GM21786 (cell line): ENCODE measurements around the gene COMMD1.
"Not testable (repeated sequence)": the region's sequence is repeated elsewhere in the genome, so short reads cannot be mapped to it uniquely, and the experiment has no call there.

Experiments used
- ATAC-seq: cut with Tn5 transposase; IDR thresholded peaks from one replicate; pipeline ENCODE4 v1.9.1; 2021; ENCODE audit not compliant: unreplicated experiment

Gene COMMD1

GRCh38 chr2:61924895-61925663 lies 19.6 kb downstream of the COMMD1 start:
- ATAC-seq = no peak

- ATAC-seq = no peak
Measured at GRCh38 chr2:61926531-61927477, 21.3 kb downstream of the COMMD1 start.

- no peak for ATAC-seq
Measured at GRCh38 chr2:61928826-61929461, 23.5 kb downstream of the COMMD1 start.

GRCh38 chr2:61937098-61937497 lies 31.6 kb downstream of the COMMD1 start:
- ATAC-seq = no peak

- no peak for ATAC-seq
Measured at GRCh38 chr2:61937886-61938285, 32.4 kb downstream of the COMMD1 start.

GRCh38 chr2:61938511-61938910 lies 33.0 kb downstream of the COMMD1 start:
- no peak for ATAC-seq

GRCh38 chr2:61943251-61943650 lies 37.8 kb downstream of the COMMD1 start:
- no peak for ATAC-seq

GRCh38 chr2:61946666-61947065 lies 41.2 kb downstream of the COMMD1 start:
- no peak for ATAC-seq

- ATAC-seq = no peak
Measured at GRCh38 chr2:61948661-61949457, 43.4 kb downstream of the COMMD1 start.

GRCh38 chr2:61949458-61949713 lies 43.9 kb downstream of the COMMD1 start:
- no peak for ATAC-seq

GRCh38 chr2:61949714-61950560 lies 44.5 kb downstream of the COMMD1 start:
- ATAC-seq = no peak

- ATAC-seq = no peak
Measured at GRCh38 chr2:61950571-61951315, 45.3 kb downstream of the COMMD1 start.

- ATAC-seq = no peak
Measured at GRCh38 chr2:61951881-61952280, 46.4 kb downstream of the COMMD1 start.

- ATAC-seq = no peak
Measured at GRCh38 chr2:61952288-61952687, 46.8 kb downstream of the COMMD1 start.

GRCh38 chr2:61954856-61955255 lies 49.4 kb downstream of the COMMD1 start:
- not testable (repeated sequence) for ATAC-seq

GRCh38 chr2:61959381-61960293 lies 54.2 kb downstream of the COMMD1 start:
- no peak for ATAC-seq

GRCh38 chr2:61961231-61961901 lies 55.9 kb downstream of the COMMD1 start:
- no peak for ATAC-seq
